ENCODE measurements around the gene VRK3. TPM values are rescaled to one million over a fixed set of nuclear protein-coding genes. Genes with fewer than 3 reads are reported as not detected.

Gene VRK3
- total RNA-seq, 1 donor: 23.7 TPM

GRCh38 chr19:49927526-49928264 is 97.5 kb downstream of the VRK3 start:
- Histone ChIP-seq H3K4me1 (ENCODE audit: insufficient read depth, low read length) (peaks cover 48% of the 10 kb centered on the region), H3K4me3 (ENCODE audit: low read length) (no peak overlapping the region)

GRCh38 chr19:49926515-49926914 is 98.7 kb downstream of the VRK3 start:
- Histone ChIP-seq H3K27me3 (ENCODE audit: insufficient read depth, low read length) (no peaks in the 10 kb centered on the region), H3K9me3 (ENCODE audit: low read depth, low read length) (no peaks in the 10 kb centered on the region), H3K4me1 (ENCODE audit: insufficient read depth, low read length) (peaks cover 50% of the 10 kb centered on the region), H3K4me3 (ENCODE audit: low read length) (no peak overlapping the region)

More at GRCh38 chr19:49927526-49928264, 97.5 kb downstream of the VRK3 start:
- H3K27me3 ChIP-seq (ENCODE audit: insufficient read depth, low read length): no peaks in the 10 kb centered on the region
- no peaks in the 10 kb centered on the region for H3K9me3 ChIP-seq (ENCODE audit: low read depth, low read length)

Other genes starting within 250 kb of the VRK3 start
- 4.6 TPM for gene FUZ, start 212.1 kb downstream of the VRK3 start, total RNA-seq
- 15.1 TPM for gene MED25, start 207.1 kb downstream of the VRK3 start, total RNA-seq
- gene PTOV1, start 174.2 kb downstream of the VRK3 start, total RNA-seq: 26.1 TPM
- 28.4 TPM for gene PNKP, start 157.8 kb downstream of the VRK3 start, total RNA-seq
- 3.0 TPM for gene AKT1S1, start 148.0 kb downstream of the VRK3 start, total RNA-seq
- 6.1 TPM for gene TBC1D17, start 147.7 kb downstream of the VRK3 start, total RNA-seq
- gene IL4I1, start 128.5 kb downstream of the VRK3 start, total RNA-seq: 2.0 TPM
- 5.0 TPM for gene ATF5, start 96.2 kb downstream of the VRK3 start, total RNA-seq
- 21.8 TPM for gene NUP62, start 95.9 kb downstream of the VRK3 start, total RNA-seq
- gene SIGLEC11, start 64.2 kb downstream of the VRK3 start, total RNA-seq: 0.10 TPM
- gene ZNF473, start 633 bp upstream of the VRK3 start, total RNA-seq: 2.0 TPM
- gene IZUMO2, start 137.9 kb upstream of the VRK3 start, total RNA-seq: not detected
- not detected for gene MYH14, start 178.2 kb upstream of the VRK3 start, total RNA-seq

Data from mononuclear cell (primary cell).